ENCODE data around the gene PACRG. TPM values are rescaled to one million over a fixed set of nuclear protein-coding genes. Genes with fewer than 3 reads are reported as not detected.

The PACRG gene
- total and polyA plus RNA-seq, 2 of the 13 experiments (the other 11 are each of a cell fraction or from before 2014, with no cell fraction given) = 0.13 TPM; not detected in 1

DNA sequence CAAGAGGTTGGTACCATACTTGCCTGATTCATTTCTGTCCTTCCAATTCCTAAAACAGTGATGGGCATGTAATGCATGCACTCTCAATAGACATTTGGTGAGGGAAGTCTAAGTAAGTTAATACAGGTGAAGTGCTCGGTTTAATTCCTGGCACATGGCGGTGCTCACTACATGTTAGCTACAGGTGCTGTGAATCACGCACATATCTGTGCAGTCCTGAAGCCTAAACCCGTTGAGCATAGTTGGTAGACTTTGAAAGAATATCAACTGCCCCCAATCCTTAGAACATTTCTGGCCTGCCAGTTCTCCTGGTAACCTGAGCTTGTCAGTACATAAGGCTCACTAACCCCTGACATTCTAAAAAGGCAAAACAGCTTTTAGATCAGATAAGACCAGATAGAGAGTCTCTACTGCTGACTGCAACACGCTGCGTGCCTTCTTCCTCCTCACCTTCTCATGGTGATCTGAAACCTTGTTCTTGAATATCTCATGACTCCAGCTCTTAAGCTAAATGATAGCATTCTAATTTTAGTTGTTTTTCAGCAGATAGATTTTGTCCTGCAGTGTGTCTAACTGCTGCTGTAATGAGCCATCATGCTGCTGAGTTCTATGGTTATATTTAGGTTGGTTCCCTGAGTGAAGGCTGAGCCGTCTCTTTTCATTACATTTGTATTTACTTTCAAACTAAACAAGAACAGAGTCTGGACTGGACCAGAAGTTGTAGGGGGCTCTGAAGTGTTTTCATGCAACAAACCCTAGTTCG, 358.3 kb downstream of the PACRG start (continued):
- no peak for TF ChIP-seq THYN1 (CRISPR knock-in tag; IDR thresholded peaks at IDR 0.05; ENCODE audit: borderline replicate concordance, low read depth)
- no peak for TF ChIP-seq FOXO1 (CRISPR knock-in tag; IDR thresholded peaks at IDR 0.05)
- TF ChIP-seq MED1 (CRISPR knock-in tag; IDR thresholded peaks at IDR 0.05) = no peak
- no peak for TF ChIP-seq RAD51 (IDR thresholded peaks at IDR 0.05; ENCODE audit: borderline replicate concordance)
- TF ChIP-seq ZNF710 (CRISPR knock-in tag; IDR thresholded peaks at IDR 0.05; ENCODE audit: borderline replicate concordance) = no peak
- TF ChIP-seq, protein P1, sequence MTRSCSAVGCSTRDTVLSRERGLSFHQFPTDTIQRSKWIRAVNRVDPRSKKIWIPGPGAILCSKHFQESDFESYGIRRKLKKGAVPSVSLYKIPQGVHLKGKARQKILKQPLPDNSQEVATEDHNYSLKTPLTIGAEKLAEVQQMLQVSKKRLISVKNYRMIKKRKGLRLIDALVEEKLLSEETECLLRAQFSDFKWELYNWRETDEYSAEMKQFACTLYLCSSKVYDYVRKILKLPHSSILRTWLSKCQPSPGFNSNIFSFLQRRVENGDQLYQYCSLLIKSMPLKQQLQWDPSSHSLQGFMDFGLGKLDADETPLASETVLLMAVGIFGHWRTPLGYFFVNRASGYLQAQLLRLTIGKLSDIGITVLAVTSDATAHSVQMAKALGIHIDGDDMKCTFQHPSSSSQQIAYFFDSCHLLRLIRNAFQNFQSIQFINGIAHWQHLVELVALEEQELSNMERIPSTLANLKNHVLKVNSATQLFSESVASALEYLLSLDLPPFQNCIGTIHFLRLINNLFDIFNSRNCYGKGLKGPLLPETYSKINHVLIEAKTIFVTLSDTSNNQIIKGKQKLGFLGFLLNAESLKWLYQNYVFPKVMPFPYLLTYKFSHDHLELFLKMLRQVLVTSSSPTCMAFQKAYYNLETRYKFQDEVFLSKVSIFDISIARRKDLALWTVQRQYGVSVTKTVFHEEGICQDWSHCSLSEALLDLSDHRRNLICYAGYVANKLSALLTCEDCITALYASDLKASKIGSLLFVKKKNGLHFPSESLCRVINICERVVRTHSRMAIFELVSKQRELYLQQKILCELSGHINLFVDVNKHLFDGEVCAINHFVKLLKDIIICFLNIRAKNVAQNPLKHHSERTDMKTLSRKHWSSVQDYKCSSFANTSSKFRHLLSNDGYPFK (CRISPR knock-in tag; IDR thresholded peaks at IDR 0.05; ENCODE audit: borderline replicate concordance) = no peak
- TF ChIP-seq ATRX (CRISPR knock-in tag; IDR thresholded peaks at IDR 0.05; ENCODE audit: borderline replicate concordance) = no peak
- no peak for TF ChIP-seq RFX1 (IDR thresholded peaks at IDR 0.05)
- no peak for TF ChIP-seq ATF4 (CRISPR knock-in tag; IDR thresholded peaks at IDR 0.05)
- TF ChIP-seq ZNF841 (CRISPR knock-in tag; IDR thresholded peaks at IDR 0.05; ENCODE audit: borderline replicate concordance) = no peak
